HG03175 (cell line): ENCODE data around the gene KRT33B.
"Not testable (repeated sequence)": the region's sequence is repeated elsewhere in the genome, so short reads cannot be mapped to it uniquely, and the experiment has no call there.

Source experiments
- ATAC-seq: cut with Tn5 transposase; IDR thresholded peaks from one replicate; pipeline ENCODE4 v1.9.1; 2021; ENCODE audit warnings: mild to moderate bottlenecking, moderate library complexity; ENCODE audit not compliant: unreplicated experiment

The KRT33B gene

GRCh38 chr17:41369713-41370112, at the start of gene KRT33B:
TSS of gene KRT33B (minus strand) at chr17:41369813. CDS start at chr17:41369750, 63 bp downstream.
- ATAC-seq, result no peak

DNA sequence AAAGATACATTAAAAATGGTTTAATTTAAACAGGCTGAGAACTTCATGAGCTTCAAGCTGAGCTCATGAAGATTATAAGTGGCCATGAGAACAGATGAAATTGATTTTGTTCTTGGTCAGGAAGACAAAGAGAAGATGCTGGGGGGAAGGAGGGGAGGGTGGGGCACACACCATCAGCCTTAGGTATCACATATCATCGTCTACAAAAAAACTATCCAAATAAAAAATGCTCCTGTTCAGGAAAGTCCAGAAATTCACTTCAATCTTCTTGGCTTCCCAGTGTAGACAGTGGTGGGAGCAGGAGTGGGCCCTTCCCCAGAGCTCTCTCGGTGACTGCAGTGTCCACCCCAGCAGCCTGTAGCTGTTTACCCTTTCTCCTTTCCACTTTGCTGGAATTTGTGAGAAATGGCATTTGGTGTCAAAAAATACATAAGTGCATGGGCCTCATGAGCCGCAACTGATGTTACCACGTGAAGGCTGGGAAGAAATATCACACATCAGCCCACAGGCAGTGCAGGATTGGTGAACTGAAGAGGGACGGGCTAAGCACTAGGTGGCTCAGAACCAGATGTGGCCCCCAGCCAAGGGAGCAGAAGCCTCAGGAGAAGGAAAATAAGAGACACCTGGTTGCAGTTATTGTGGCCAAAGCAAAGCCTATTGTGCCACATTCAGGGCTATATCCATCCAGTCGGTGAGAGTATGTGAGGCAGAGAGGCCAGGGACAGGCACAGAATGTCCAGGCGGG, 48.7 kb upstream of the KRT33B start:
- no peak for ATAC-seq

DNA sequence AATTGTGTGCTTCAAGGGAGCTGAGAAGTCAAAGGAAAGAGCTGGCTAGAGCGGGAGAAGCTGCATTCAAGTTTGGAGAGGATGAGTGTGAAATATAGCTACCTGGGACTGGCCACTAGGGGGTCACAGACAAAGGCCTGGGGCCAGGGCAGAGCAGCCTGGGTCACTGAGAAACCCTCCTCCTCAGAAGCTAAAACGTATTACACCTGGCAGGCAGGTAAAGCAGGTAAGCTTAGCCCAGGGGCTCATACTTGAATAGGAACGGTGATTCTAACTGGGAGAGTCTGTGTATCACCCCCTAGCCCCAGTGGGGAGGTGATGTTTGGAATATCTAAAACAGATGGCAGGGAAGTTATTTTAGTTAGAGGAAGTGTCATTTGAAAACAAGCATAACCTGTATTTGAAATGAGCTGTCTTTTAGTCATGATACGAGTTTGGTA, 48.0 kb upstream of the KRT33B start:
- ATAC-seq, result no peak

- ATAC-seq, result no peak
Measured at GRCh38 chr17:41417127-41417526, 47.5 kb upstream of the KRT33B start.

DNA sequence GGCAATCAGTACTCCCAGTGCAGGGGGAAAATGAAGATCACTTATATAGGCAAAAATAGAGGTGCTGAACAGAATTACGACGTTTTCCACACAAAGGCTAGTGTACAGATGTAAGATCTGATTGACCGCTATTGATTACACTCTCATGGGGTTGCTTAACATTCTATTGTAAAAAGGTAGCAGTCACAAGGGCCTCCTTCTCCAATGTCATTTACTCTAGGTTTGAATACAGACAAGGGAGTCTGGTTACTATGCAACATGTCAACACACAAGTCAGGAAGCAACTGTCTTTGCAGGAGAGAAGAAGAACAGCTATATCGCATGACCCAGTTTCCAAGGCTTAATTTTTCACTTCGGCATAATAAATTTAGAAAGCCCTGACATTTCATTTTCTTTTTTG, 46.9 kb upstream of the KRT33B start:
- no peak for ATAC-seq

- no peak for ATAC-seq
Measured at GRCh38 chr17:41415833-41416335, 46.3 kb upstream of the KRT33B start.

- ATAC-seq, result no peak
Measured at GRCh38 chr17:41415411-41415810, 45.8 kb upstream of the KRT33B start.

- no peak for ATAC-seq
Measured at GRCh38 chr17:41413982-41414381, 44.4 kb upstream of the KRT33B start.

DNA sequence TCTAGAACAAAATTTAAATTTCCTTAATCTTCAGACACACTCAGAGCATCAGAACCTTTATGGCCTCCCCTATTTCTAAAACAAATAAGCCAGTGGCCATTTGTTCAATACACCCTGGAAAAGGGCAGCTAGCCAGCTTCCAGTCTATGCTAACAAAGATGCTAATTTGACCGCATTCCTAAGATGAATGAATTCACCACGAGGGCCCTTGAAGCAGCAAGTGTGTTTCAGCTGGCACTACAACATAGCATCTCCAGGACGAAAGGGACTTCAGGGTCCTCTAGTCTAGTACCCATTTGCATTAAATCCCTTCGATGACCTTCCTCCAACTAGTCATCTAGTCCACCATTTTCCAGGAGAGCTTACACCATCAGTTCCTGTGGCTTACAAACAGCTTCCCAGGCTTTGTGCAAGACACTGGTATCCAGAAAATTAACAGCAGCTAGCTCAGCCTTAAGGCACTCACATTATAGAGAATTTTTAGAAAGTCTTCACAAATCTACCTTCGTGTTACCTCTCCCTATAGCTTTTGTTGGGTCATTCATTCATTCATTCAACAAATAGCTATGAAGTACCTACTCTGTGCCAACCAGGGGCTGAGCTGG, 43.8 kb upstream of the KRT33B start:
- no peak for ATAC-seq

DNA sequence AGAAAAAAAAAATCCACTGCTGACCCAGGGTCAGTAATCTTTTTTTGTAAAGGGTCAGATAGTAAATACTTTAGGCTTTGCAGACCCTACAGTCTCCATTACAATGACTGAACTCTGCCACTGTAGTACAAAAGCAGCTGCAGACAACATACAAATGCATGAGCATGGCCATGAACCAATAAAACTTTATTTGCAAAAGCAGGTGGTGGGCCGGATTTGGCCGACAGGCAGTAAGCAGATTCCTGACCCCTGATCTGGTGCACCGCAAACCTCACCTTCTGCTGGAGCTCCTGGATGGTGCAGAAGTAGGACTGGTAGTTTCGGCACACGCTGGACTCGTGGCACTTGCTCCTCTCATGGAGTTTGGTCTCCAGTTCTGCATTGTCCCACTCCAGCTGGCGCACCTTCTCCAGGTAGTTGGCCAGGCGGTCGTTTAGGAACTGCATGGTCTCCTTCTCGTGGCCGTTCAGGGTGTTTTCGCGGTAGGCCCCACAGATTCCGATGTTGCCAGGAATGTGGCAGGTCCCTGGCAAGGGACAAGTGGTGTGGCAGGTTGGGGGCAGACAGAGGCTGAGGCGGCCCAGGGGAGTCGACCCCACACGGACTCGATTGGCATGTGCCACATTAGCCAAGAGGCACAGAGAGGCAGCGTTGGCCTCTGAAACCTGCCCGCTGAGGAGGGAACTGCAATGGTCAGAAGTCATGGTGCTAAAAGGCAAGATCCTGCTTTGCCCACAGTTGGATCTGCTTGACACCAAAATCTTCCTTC, 41.6 kb upstream of the KRT33B start:
- no peak for ATAC-seq

GRCh38 chr17:41407226-41407625, 37.6 kb upstream of the KRT33B start:
- ATAC-seq, result no peak

DNA sequence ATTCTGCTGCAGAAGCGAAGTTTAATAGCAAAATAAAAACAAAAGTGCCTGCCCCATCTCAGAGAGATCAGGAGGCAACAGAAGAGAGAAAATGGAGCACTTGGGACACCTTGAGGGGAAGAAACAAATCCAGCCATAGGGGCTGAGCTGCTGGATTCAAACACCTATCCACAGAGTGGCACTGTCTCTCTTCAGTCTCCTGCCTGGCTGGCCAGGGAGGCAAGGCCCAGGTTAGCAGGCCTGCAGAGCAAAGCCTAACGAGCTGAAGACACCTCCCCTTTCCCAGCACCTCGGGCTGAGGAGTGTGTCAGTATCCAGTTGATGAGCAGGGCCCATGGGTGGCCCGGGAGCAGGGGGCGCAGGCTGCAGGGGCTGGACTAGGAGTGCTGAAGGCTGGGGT, 36.6 kb upstream of the KRT33B start:
- ATAC-seq, result no peak

DNA sequence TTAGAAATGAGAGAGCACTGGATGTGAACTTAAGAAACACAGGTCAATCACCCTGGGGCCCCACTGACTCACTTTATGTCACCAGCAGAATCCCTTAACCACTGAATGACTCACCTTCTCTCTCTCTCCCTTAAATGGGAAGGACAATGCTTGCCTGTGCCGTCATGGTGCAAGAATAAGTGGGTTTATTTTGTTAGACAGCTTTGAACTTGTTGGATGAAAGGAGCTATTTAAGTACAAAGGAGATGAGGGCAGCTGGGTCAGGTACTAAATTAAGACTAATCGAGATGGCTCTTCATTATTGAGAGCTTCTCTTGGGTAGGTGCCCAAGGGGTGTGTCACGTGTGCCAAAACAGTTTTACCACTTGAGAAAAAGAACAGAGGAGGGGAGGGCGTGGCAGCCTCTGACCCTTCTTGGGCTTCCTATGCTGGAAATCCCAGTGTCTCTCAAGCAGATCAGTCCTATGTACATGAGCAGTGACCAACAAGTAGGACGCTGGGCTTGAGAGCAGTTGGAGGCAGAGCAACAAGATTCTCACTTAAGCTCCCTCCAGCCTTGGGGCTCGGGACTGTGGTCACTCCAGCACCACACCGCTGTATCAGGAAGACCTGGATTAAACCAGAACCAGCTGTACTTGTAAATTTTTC, 34.5 kb upstream of the KRT33B start:
- ATAC-seq, result no peak

DNA sequence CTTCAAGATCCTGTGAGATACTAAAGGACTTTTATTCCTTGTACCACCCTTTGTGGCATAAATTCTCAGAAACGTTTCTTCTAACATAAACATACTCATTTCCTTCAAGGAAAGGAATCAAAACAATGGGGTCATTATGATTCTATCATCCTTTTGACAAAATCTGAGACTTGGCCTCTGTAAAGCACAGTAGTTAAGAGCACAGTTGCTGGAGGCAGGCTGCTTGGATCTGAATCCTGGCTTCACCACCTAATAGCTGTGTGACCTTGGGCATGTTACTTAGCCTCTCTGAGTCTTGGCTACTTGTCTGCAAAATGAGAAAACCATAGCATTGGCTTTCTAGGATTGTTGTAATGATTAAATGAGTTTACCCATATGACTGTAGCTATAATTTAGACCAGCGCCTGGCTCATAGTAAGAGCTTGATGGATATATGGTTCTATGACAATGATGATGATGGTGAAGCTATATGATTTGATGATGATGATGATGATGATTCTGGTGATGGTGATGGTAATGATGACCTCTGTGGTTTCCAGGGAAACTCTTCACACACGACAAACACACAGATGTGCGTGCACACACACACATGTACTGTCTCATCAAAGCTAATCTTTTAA, 33.9 kb upstream of the KRT33B start:
- ATAC-seq, result no peak

DNA sequence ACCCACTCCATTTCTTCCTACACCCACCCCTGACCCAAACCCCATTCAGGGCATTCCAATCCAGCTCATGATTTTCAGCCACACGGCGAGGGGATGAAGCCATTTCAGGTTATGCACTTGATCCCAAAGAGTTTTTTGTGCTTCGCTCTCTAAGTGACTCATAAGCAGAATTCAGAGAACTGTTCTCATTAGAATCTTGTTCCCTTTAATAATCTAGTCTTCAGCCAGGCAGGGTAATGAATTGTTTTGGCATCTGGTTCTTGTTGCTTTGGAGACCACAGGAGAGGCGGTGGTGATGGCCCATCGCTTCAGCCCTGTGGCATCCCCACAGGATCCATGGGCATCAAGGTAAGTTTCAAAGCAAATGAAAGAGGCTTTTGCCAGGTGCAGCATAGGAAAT, 32.5 kb upstream of the KRT33B start:
- no peak for ATAC-seq

DNA sequence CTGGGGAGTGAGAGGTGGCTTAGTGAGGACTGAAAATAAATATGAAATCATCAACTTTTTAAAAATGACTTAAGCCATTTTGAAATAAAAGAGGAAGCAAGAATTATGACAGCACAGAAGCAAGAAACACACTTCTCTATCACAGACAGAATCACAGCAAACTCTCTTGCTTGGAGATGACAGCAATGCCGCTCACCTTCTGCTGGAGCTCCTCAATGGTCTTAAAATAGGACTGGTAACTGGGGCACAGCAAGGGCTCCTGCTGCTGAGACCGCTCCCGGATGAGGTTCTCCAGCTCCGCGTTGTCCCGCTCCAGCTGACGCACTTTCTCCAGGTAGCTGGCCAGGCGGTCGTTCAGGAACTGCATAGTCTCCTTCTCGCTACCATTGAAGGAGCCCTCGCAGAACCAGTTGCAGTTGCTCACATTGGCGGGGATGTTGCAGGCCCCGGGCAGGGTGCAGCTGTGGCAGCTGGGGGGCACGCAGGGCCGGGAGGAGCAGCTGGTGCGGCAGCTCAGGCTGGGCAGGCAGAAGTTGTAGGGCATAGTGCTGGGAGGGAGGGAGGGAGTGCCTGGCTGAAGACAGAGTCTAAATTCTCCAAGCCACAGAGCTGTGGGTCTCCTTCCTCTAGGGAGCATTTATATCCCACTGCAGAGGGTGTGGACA, 27.5 kb upstream of the KRT33B start, which contains the start of gene KRT31:
Gene KRT31 (minus strand): TSS at position 613 of the 665 bp plus-strand sequence. CDS start 69 bp downstream, at position 544.
- ATAC-seq, result no peak

DNA sequence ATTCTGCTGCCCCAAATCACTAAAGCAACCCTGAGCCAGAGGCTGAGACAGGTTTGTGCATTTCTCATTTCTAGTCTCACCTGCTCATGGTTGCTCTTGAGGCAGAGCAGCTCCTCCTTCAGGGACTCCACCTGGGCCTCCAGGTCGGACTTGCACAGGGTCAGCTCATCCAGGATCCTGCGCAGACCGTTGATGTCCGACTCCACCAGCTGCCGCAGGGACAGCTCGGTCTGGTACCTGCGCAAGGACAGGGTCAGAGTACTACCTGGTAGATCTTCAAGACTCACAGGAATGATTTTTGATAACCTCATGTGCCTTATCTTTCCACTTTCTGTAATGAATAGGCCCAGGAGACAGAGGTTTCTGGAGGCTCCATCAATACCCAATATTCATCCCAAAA, 26.7 kb upstream of the KRT33B start:
- no peak for ATAC-seq

GRCh38 chr17:41395611-41396010, 26.0 kb upstream of the KRT33B start:
- no peak for ATAC-seq

DNA sequence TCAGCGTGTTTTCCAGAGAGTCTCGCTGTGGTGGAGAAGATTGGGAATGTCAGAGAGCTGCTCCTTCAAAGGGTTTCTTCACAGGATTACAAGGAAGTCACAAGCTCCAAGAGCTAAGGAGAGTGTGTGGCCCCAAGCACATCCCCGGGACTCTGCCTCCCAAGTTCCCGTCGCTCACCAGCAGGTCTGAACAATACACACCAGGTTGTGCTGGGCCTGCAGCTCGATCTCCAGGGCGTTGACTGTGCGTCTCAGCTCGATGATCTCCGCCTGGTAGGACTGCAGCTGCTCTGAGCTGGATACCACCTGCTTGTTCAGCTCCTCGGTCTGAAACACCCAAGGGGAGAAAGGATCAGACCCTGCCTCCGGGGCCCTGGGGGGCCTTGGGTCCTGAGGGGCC, 25.4 kb upstream of the KRT33B start:
- ATAC-seq, result not testable (repeated sequence)
